Measurements from ENCODE around the gene TMEM258. TPM values are rescaled to one million over a fixed set of nuclear protein-coding genes. Genes with fewer than 3 reads are reported as not detected.

TMEM258 gene
- total RNA-seq, 1 experiment from 2014 or later, result 201 TPM

DNA sequence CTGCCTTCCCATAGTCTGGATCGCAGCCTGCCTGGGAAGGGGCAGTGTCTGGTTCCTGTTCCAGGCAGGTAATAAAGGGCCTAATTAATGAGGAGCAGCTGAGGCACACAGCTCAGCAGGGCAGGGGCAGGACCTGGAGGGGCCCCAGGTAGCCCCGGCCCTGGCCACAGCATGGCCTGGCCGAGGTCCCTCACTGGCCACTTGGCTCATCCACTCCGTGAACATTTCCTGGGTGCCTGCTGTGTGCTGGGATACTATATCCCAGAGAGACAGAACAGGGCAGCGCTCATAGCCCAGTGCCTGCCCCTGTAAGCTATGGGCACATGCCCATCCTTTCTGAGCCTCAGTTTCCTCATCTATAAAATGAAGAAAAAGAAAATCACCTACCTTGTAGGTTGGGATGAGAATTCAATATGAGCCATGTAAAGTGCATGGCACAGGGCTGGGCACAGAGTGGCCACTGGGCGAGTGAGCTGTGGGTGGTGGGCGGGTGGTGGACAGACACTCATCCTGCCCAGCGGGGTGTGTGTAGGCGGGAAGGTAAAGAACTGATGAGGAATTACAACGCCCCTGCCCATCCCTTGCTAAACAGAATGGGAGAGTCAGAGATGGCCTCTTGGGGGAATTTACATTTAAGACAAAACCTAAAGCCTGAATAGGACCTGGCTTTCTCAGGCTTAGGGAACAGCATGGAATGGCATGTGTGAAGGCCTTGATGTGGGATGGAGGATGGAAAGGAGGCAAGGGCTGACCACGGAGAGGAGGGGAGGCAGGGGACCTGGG, 30.8 kb downstream of the TMEM258 start:
- no peak overlapping the region for H3K4me2 ChIP-seq (ENCODE audit: insufficient read depth, insufficient read length, low read length)
- H3K27ac ChIP-seq (ENCODE audit: insufficient read length, low read depth, low read length), result no peak overlapping the region
- no peaks in the 10 kb centered on the region for H3K9me3 Mint-ChIP-seq
- no peak overlapping the region for H3T11ph ChIP-seq (ENCODE audit: low read length)
- no peaks in the 10 kb centered on the region for H4K20me1 ChIP-seq (ENCODE audit: control insufficient read depth, insufficient read depth, insufficient read length)
- H2BK20ac ChIP-seq (ENCODE audit: low read depth, low read length, poor library complexity, severe bottlenecking), result no peak overlapping the region
- no peaks in the 10 kb centered on the region for H3K79me1 ChIP-seq (ENCODE audit: insufficient read depth, low read depth, low read length, poor library complexity, severe bottlenecking)
- H3K56ac ChIP-seq (ENCODE audit: insufficient read length, low read depth, low read length), result no peak overlapping the region
- H2BK5ac ChIP-seq (ENCODE audit: insufficient read length, low read length), result no peak overlapping the region
- H3K4me3 Mint-ChIP-seq, result no peak overlapping the region
- TF ChIP-seq, protein P1, sequence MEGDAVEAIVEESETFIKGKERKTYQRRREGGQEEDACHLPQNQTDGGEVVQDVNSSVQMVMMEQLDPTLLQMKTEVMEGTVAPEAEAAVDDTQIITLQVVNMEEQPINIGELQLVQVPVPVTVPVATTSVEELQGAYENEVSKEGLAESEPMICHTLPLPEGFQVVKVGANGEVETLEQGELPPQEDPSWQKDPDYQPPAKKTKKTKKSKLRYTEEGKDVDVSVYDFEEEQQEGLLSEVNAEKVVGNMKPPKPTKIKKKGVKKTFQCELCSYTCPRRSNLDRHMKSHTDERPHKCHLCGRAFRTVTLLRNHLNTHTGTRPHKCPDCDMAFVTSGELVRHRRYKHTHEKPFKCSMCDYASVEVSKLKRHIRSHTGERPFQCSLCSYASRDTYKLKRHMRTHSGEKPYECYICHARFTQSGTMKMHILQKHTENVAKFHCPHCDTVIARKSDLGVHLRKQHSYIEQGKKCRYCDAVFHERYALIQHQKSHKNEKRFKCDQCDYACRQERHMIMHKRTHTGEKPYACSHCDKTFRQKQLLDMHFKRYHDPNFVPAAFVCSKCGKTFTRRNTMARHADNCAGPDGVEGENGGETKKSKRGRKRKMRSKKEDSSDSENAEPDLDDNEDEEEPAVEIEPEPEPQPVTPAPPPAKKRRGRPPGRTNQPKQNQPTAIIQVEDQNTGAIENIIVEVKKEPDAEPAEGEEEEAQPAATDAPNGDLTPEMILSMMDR (conservative IDR thresholded peaks at IDR 0.05), result no peak
- H3K9me3 ChIP-seq (ENCODE audit: control insufficient read depth, low read depth, low read length), result no peaks in the 10 kb centered on the region
- peak overlapping the region; percentile 17; the same call in 1 of the 2 replicates for H3K14ac ChIP-seq (ENCODE audit: insufficient read depth, low read length)
- no peaks in the 10 kb centered on the region for H3K23me2 ChIP-seq (ENCODE audit: insufficient read length, low read depth, low read length, poor library complexity, severe bottlenecking)
- no CpG with 5 or more reads among the region's 11 CpGs for WGBS (ENCODE audit: extremely low coverage, insufficient read length, low lambda C conversion rate)
- no peak overlapping the region for H2BK120ac ChIP-seq (ENCODE audit: low read depth, low read length, poor library complexity, severe bottlenecking)
- no peaks in the 10 kb centered on the region for H3K27me3 ChIP-seq (ENCODE audit: insufficient read depth, low read length)
- no peak overlapping the region for H2AK5ac ChIP-seq (ENCODE audit: insufficient read length, low read length)
- H3K4me1 ChIP-seq (ENCODE audit: insufficient read depth, low read length), result no peaks in the 10 kb centered on the region; the same call in 1 of the 2 replicates
- no peak overlapping the region for H3K23ac ChIP-seq (ENCODE audit: insufficient read length, low read depth, low read length)
- no peak overlapping the region for H3K18ac ChIP-seq (ENCODE audit: insufficient read length, low read depth, low read length)
- no peak overlapping the region for H2BK15ac ChIP-seq (ENCODE audit: low read depth, low read length)
- no peaks in the 10 kb centered on the region for H3K79me2 ChIP-seq (ENCODE audit: insufficient read depth, low read length)
- H3K4ac ChIP-seq (ENCODE audit: low read depth, low read length), result no peak overlapping the region
- no peak overlapping the region for H2AFZ ChIP-seq (ENCODE audit: low read length)
- no peak overlapping the region for H4K8ac ChIP-seq (replicated peaks; ENCODE audit: insufficient read length, low read depth, low read length)
- H3K36me3 Mint-ChIP-seq (ENCODE audit: insufficient read depth in 1 of 3, low read depth in 3 of 3), result no peaks in the 10 kb centered on the region
- no peak overlapping the region for H2BK12ac ChIP-seq (ENCODE audit: insufficient read length, low read depth, low read length)
- H3K9ac ChIP-seq (ENCODE audit: extremely low read depth, insufficient read length, low read length), result no peak overlapping the region
- no peak for DNase-seq
- H4K91ac ChIP-seq (ENCODE audit: insufficient read length, low read depth, low read length), result no peak overlapping the region
- H3K27ac Mint-ChIP-seq, result peak overlapping the region in 2 of 3 experiments; percentile 19 to 60; a peak in 3 of 7 replicates
- H3K27me3 Mint-ChIP-seq (ENCODE audit: low read depth), result no peaks in the 10 kb centered on the region
- H3K4me1 Mint-ChIP-seq, result peaks cover 36 to 54% of the 10 kb centered on the region in 2 experiments
- no peak overlapping the region for H4K5ac ChIP-seq (ENCODE audit: insufficient read length, low read depth, low read length)
